SK-N-MC (cell line): Measurements from ENCODE around the gene KIAA1217.

Experiments used
- EZH2 ChIP-seq: fragments of 200-600 bp; sonication (generic); IDR thresholded peaks from one replicate; pipeline ENCODE4 v1.6.1; 2017; ENCODE audit warnings: antibody characterized with exemption
- FOXP2 ChIP-seq: optimal IDR thresholded peaks from 2 replicates; pipeline ENCODE3; 2011; ENCODE audit warnings: mild to moderate bottlenecking, moderate library complexity; ENCODE audit not compliant: insufficient read depth; ENCODE audit errors: extremely low read length, control extremely low read depth
- POLR2AphosphoS5 ChIP-seq: IDR thresholded peaks from 2 replicates; pipeline ENCODE4 v1.6.1; 2012; ENCODE audit warnings: mild to moderate bottlenecking, low read depth, low read length, borderline replicate concordance

GRCh38 chr10:24597426-24597825, 388.5 kb downstream of the KIAA1217 start:
- no peak for TF ChIP-seq POLR2AphosphoS5
- TF ChIP-seq EZH2 = no peak
- TF ChIP-seq FOXP2 = no peak
